ENCODE measurements around the gene ANKRD53.
A peak's percentile ranks its signal among the peaks of the same experiment; 100 is the strongest.

Gene ANKRD53

GRCh38 chr2:70983506-70984227 is 5.2 kb downstream of the ANKRD53 start:
- no peak overlapping the region for H3K27ac ChIP-seq
- TF ChIP-seq ZFX (IDR thresholded peaks at IDR 0.05; ENCODE audit: borderline replicate concordance) (no peak), CTCF (IDR thresholded peaks at IDR 0.05) (no peak)

GRCh38 chr2:70984228-70984575 is 5.8 kb downstream of the ANKRD53 start:
- no peak overlapping the region for H3K27ac ChIP-seq
- TF ChIP-seq ZFX (IDR thresholded peaks at IDR 0.05; ENCODE audit: borderline replicate concordance) (no peak), CTCF (IDR thresholded peaks at IDR 0.05) (no peak)

GRCh38 chr2:70984576-70985282 is 6.3 kb downstream of the ANKRD53 start:
- TF ChIP-seq ZFX (IDR thresholded peaks at IDR 0.05; ENCODE audit: borderline replicate concordance), result no peak
- TF ChIP-seq CTCF (IDR thresholded peaks at IDR 0.05), result peak; percentile 76
- no peak overlapping the region for H3K27ac ChIP-seq

GRCh38 chr2:70985283-70985688 is 6.9 kb downstream of the ANKRD53 start:
- TF ChIP-seq ZFX (IDR thresholded peaks at IDR 0.05; ENCODE audit: borderline replicate concordance), result no peak
- TF ChIP-seq CTCF (IDR thresholded peaks at IDR 0.05), result no peak
- H3K27ac ChIP-seq, result no peak overlapping the region

- TF ChIP-seq CTCF (IDR thresholded peaks at IDR 0.05) (no peak), ZFX (IDR thresholded peaks at IDR 0.05; ENCODE audit: borderline replicate concordance) (no peak)
- H3K27ac ChIP-seq, result no peak overlapping the region
Observed at GRCh38 chr2:70985956-70986355, 7.5 kb downstream of the ANKRD53 start.

GRCh38 chr2:70986499-70987189 is 8.2 kb downstream of the ANKRD53 start:
- TF ChIP-seq ZFX (IDR thresholded peaks at IDR 0.05; ENCODE audit: borderline replicate concordance) (no peak), CTCF (IDR thresholded peaks at IDR 0.05) (no peak)
- no peak overlapping the region for H3K27ac ChIP-seq

- TF ChIP-seq CTCF (IDR thresholded peaks at IDR 0.05) (no peak), ZFX (IDR thresholded peaks at IDR 0.05; ENCODE audit: borderline replicate concordance) (no peak)
- no peak overlapping the region for H3K27ac ChIP-seq
Observed at GRCh38 chr2:70987386-70987785, 9.0 kb downstream of the ANKRD53 start.
